CD4-positive, alpha-beta T cell treated with Interleukin-4 for 1 hour (primary cell): ENCODE measurements around the gene GPR87.

ENCODE experiments used
- DNase-seq, 2 donors: peaks; one replicate each; pipeline ENCODE4 v3.0.0-alpha.2; 2020 to 2022

GPR87 gene, protein sequence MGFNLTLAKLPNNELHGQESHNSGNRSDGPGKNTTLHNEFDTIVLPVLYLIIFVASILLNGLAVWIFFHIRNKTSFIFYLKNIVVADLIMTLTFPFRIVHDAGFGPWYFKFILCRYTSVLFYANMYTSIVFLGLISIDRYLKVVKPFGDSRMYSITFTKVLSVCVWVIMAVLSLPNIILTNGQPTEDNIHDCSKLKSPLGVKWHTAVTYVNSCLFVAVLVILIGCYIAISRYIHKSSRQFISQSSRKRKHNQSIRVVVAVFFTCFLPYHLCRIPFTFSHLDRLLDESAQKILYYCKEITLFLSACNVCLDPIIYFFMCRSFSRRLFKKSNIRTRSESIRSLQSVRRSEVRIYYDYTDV

DNA sequence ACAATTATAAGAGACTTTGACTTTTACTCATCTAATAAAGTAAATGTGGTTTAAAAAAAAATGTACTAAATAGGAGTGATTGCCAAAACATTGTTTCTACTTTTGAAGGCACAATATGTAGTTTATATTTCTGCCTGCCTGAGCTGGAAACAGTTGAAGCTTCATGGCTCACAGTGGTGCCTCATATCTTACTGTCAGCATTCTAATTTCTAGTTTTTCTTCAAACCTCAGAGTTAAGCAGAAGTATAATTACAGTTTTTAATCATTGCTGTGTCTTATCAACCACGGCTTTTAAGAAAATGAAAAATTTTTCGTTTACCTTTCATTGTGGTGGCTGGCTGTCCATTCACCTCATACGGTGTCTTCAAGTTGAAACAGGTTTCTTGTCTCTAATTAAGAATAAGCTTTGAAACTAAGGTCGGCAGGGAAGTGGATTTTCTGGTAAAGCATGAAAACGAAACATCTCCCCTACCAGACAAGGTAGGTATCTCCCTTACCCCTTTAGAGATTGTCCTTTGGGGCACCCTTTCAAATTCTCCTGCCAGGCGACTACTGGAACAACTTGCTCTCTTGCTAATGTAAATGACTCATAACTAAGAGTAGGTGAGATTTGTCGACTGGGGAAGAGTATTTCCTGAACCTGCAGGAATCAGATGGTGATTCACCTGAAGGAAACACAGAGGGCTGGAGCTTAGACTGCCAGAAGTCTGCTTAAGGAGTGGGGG lies at the start of gene GPR87:
Gene GPR87 (minus strand): TSS at position 554 of the 725 bp plus-strand sequence. CDS start 16,720 bp downstream, outside the sequence.
- DNase-seq = no peak

DNA sequence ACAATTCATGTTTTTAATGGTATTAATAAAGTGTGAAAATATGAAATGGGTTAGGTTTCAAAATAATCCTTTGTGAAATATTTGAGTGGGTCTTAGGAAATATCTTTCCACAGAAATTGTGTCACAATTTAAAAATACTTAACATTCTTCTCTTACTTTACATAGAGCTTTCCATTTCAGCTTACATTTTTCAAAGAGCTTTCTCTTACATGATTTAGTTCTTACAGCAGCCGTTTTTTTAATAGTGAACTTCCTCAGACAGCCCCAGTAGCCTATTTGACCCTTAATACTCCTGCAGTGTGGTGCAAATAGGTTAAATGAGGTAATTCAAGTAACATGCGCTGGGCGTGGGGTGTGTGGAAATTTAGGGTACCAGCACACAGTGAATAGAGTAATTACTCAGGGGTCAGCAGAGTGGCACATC lies 46.1 kb upstream of the GPR87 start:
- peak in 1 of 2 donors; percentile 34 for DNase-seq

DNA sequence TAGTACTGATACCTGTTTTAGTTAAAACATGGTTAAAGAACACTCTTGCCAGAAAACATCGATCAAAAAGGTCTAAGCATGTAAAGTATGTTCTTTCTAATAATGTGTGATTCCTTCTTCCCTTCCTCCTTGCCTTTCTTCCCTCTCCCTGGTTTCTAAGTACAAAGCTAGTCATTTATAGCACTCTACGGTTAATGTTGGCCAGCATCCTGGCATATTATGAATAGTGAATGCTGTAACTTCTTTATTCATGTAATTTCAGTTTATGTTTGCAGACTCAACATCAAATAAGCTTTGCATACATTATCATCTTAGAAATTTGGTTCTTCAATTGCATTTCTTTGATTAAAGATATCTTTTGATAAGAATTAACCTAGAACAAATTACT lies 40.8 kb upstream of the GPR87 start:
- no peak for DNase-seq

DNA sequence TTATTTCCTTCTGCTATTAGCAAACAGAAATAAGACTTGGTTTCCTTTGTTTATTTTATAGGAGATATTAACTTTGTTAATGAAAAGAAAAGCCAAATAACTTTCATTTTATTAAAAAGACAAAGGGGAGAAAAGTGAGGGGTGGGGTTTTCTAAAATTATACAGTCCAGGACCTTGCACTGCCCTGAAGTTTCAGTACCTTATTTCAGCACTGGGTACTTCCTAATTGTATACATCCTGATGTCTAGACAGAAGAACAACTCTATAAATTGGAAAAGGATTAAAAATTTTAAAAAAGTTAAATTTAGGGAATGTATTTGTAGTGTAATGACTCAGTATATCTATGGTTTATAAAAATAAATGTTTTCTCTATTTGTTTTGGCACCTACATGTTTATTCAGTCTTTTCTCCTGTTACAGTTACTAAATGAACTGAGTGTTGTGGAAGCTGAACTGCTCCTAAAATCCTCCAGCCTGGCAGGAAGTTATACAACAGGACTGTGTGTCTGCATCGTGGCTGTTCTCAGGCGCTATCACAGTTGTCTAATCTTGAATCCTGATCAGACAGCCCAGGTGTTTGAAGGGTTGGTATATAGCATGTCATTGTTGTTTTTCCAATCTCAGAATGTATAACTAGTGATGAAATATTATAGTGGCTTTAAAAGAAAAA lies 40.3 kb upstream of the GPR87 start:
- DNase-seq = no peak

DNA sequence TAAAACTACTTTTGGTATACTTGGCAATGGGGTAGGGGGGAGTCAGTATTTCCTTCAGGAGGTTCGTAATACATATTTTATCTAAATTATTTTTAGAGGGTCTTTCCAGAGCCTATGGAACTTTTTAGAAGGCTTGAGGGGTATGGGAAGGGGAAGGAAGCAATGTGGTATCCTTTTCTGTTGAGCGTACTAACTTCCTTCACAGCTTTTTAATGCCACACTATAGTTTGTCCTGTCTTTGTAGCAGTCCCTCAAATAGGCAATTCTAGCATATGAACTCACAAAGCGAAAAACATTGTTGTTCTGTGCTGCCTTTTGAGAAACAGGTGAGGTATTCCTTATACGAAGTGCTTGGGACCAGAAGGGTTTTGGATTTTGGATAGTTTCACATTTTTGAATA lies 35.0 kb upstream of the GPR87 start:
- DNase-seq = no peak

DNA sequence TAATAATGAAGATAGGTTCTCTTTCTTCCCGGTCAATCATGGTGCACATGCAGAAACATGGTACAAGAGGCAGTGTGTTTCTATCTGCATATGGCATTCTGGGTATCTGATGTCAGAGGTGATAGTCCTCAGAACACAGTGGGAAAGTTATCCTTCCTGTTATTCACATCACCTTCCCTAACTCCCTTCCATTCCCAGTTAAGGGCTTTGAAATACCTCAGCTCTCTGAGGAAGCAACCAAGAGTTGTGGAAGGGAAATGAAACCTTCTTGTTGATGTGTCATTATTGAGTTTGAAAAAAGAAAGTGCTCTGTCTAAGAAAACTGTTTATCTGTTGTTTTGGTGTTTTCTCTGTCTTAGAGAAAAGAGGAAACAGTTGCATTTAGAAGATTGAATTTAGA lies 34.6 kb upstream of the GPR87 start:
- DNase-seq = no peak

DNA sequence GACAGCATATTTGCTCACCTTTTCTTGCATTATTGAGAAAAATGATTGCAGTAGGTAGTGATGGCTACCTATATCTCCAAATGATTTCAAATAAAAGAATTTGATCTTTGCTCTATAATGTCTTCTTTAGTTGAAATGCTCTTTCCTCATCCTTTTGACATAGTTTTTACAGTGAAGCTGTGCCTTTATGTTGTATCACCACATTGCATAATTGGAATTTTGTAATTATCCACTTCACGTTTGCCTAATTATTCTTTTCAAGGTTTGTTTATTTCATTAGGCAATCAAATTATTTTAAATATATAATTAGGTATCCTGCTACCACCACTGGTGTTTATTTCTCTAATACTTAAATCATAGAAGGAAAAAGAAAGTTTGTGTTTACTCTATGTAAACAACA lies 34.0 kb upstream of the GPR87 start:
- no peak for DNase-seq

DNA sequence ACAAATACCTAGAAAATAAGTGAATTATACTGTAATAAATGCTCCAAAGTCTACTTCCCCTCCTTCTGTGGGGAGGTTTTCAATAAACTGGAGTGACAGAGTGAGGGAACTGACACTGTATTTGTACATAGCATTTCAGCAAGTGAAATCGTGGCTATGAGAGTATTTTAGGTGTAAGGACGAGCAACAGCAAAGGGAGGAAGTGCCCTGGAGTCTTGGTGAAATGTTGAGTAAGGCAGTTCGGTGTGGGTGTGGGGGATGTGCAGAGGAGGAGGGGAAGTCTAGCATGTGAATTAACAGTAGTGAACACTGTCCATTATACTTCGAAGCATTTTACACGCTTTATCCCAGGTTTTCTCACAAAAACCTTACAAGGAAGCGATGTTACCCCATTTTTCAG lies 30.8 kb upstream of the GPR87 start:
- peak; percentile 15 to 41 for DNase-seq

DNA sequence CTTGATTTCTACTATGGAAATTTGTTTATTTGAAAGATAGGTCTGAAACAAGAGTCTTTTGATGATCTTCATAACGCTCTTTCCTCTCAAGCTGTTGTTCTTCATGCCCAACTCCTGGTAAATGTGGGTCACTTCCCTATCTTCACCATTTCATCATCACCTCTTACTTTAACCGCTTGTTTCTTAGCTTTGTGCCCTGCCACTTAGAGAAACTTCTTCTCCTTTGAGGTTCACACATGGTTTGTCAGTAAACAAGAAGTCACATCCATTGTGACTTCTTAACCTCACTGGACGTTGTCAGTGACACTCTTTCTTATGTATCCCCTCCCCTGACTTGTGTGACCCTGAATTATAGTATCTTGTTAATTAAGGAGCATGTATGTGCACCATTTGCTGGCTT lies 29.7 kb upstream of the GPR87 start:
- DNase-seq = no peak

DNA sequence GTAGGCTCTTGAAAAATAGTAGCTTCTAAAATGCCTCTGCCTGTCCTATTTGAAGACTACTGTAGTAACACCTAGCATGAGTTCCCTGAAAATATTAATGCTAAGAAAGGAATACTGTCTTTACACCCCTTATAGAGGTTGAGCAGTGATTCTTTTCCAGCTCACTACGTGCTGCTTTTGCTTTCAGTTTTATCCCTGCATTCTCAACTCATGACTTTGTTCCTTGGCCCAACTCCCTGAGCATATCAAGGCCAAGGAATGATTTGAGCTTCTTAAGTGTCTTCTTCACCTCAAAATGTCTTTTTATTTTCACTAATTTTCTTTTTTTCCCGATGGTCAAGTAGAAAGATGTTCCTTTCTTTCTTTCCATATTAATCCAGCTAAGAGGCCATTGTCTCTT lies 29.2 kb upstream of the GPR87 start:
- no peak for DNase-seq

DNA sequence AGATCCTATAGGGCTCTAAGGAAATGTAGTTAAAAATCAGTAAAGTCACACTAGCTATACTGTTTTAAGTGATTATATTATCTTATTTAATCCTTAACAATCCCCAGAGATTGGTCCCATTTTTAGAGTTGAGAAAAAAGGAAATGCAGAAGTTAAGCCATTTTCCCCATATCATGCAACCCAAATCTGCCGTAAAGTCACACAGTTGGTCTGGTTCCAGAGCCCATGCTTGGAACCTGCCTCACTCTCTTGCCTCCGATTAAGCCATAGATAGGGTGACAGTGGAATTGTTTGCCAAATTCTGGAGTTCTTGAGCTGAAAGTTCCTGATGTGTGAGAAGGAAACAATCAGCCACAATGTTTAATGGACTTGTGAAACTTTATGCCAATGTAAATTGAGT lies 15.1 kb upstream of the GPR87 start:
- no peak for DNase-seq

DNA sequence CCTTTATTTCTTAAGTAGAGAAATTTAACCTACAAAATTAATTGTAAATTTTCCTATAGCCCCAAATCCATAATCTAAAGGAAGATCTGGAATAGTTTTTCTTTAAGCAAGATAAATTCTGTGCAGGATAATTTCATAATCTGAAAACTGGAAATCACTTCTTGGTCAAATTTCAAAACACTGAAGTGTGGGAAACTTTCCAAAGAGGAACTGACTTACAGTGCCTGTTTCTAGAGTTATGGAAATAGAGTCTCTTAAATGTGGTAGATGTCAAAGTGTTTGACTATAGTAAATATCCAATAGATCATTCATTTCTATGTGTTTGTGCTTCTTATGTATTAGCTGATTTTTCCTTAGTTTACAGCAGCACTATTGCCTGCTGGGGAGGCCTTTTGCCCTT lies 14.3 kb upstream of the GPR87 start:
- no peak for DNase-seq

DNA sequence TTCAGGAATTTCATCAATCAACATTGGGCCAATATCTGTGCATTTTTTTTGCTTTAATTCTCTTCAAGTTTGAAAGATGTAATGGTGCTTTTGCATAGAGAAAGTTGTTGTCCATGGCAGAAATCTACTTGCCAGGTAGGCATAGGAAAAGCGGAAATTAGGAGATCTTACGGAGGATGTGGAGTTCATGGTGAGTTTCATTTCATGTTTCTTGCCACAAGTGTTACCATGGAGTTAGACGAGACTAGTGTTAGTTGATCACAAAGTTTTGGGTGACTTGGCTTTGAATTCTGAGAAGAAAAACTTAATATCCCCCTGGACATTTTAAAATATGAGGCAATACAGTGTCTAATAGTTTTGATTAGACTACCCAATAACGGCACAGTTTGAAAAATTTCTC lies 13.8 kb upstream of the GPR87 start:
- no peak for DNase-seq

DNA sequence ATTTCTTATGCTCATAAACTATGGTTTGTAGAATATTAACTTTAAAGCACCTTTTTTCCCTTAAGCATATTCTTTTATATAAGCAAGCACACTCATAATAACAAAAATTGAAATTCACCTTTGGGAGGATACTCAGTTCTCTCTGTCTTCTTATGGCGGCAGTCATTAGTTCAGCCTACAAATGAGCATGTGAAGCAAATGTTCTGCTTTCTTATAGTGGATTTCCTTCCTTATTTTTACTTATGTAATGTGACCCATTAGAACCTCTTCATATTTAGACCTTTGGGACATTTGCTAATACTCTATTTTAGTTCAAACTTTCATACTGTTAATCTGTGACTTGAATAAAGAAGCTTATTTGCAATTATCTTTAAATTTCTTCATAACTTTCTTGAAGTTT lies 12.7 kb upstream of the GPR87 start, which contains the start of gene P2RY13:
Gene P2RY13 (minus strand): TSS at position 187 of the 400 bp plus-strand sequence. CDS start 21 bp downstream, at position 166.
- DNase-seq = no peak

DNA sequence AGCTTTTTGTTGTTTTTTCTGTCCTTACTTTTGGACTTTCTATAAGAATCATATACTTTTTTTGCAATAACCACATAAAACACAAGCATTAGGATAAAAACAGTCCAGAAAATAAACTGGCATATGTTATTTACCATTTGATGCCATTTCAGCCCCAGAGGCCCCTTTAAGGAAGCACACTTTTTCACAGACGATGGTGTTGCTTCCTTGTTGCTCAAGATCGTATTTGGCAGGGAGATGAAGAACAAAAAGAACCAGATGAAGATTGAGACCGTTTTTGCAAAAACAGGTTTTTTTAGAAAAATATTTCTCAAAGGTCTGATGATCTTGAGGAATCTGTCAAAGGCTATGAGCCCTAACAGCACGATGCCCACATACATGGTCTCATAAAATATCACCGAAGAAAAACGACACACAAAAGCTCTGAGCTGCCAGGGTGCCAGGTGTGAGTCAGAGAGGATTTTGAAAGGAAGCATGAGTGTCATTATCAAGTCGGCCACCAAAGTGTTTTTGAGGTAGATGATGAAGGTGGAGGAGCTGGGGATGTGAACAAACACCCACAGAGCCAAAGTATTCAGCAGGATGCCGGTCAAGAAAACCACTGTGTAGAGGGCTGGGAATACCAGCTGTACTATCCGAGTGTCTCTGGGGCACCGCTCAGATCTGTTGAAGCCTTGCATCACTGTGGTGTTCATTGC lies 11.8 kb upstream of the GPR87 start:
- DNase-seq = peak; percentile 16 to 23

DNA sequence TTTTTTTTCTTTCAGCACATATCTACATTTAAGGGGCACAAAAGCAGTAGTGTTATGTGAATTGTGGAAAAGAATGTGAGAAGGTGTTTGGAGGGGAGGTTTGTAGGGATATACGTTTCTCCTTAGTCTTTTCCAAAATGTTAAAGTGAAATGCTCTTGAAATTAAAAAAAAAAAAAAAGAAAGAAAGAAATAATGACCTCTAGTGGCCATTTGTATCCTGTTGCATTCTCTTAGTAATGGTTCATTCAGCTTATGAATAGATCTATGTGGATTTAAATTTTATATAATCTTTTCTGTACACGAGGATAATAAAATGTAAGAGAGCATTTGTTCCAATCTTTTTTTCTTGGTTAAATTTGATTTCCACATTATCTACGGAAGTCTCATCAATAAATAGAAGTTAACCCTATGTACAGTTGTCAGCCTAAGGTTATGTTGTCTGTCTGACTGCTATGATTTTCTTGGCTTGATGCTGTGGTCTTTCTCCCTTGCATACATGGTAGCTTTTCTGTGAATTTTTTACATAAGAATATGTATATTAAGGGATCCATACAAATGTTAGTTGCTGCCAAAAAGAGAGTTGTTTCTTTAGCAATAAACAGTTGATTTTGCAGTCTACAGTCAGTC lies 11.1 kb upstream of the GPR87 start:
- DNase-seq = no peak

DNA sequence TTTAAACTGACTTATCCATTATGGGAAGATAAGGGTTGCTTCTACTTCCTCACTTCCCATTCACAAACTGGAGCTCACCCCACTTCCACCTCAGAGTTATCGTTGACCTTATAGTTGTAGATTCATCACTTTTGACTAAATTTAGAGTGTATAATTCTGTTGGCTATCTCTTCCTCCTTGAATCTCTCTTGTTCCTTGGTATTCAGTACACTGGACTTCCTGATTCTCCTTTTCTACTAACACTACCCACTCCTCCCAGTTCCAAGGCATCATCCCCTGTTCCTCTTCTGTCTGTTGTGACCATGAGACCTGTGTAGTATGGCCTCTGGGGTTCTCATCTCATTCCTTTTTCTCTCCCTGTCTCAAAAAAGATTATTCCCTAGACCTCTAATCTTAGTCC lies 5.9 kb upstream of the GPR87 start:
- DNase-seq = no peak

DNA sequence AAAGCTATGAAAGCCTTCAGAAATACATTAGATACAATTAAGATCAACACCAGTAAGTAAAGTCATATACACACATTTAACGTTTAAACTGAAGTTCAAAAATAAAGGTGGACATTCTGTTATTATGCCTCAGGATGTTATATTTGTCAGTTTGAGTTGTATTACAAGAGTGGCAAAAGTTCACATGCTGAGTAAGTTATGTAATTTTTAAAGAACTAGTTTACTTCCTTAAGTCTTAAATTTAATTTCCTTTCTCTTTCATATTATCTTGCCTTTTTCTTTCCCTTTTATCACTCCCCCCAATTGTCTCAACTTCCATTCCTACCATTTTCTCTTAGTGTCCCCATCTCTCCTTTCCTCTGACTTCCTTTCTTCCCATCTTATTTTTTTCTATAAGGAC lies 4.9 kb upstream of the GPR87 start:
- no peak for DNase-seq

DNA sequence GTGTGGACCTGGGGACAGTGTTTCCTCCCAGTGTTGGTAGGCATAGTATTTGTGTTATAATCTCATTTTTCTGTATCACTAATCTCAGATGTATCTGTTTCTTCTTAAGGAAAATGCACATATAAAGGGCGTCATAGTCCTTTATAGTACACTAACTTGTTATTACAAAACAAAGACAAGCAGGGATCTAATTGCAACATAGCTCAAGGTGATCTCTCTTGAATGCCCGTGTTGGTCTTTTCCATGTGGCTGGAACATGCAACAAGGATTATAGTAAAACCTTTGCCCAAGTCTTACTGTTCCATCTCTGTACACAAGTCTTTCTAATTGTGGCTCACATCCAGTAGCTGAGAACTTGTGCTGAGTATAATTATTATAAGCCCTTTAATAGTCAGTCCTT lies 3.5 kb upstream of the GPR87 start:
- no peak for DNase-seq

DNA sequence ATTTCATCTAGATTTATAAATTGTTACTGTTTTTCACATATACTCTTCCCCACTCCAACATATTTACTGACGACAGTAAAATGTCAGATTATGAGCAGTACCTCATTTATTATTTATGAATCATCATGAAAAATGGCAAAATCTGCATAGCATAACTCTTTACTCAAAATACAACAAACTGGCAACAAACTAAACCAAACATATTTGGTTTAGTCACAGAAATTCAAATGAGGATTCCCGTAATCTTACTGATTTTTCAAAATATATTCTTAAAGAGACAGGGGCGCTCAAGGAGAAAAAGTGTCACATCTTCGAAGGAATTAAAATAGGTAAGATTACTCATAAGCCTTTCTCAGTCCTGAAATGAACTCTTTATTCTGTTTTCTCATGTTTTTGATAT lies 3.0 kb upstream of the GPR87 start:
- DNase-seq = no peak

DNA sequence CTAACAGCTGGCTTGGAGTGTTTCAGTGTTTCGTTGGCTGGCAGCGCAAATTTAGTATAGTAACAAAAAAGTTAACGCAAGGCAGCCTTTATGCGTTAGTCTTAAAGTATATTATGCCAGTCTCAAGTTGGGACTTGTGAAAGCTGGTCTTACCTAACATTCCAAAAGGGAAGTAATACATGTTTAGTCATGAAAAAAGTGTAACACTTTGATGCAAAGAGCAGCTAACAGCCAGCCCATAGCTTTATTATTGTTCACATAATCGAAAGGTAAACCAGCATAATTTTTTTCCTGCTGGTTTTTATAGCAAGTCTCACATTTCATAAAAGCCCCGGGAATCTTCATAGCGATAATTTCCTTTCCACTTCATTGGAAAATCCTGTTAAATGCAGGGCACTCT lies 2.4 kb upstream of the GPR87 start:
- no peak for DNase-seq

DNA sequence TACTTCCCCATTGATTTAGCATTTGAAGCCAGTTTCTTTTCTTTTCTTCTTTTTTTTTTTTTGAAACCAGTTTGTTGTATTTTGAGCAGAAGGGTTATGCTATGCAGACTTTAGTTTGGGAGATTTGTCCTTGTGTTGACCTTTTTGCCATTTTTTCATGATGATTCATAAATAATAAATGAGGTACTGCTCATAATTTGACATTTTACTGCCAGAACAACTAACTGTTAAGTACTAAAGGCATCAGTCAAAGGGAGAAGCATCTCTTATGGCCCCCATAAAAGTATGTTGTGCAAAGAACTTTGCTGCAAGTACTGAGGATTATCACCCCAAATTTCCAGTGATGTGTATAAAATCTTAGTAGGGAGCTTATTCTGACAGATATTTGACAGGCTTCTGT lies 1.7 kb upstream of the GPR87 start:
- no peak for DNase-seq

DNA sequence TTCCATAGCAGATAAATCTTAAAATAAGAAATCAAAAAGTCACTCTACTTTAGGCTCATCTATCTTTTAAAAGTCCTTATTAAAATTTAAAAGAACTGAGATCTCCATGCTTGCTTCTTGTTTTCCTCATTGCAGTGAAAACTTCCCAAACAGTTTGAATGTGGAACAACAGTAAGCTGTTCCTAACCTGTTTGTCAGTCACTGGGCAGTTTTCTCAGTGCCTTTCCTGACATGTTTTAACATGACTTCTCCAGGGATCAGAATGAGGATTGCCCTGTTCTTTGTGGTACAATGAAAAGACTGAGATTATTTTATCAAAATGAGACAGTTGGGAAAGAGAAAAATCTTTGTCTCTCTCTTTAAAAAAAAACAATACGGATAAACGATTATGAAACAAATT lies 774 bp downstream of the GPR87 start:
- DNase-seq = no peak
